HepG2 (cell line): ENCODE data around the gene WDR54. TPM values are rescaled to one million over a fixed set of nuclear protein-coding genes. Genes with fewer than 3 reads are reported as not detected.

Experiments used
- ADNP ChIP-seq: sonication (generic); formaldehyde crosslinking; IDR thresholded peaks from 2 replicates; pipeline ENCODE4 v1.4.0; 2020; ENCODE audit warnings: missing genetic modification reagents
- CENPBD1 ChIP-seq: sonication (generic); formaldehyde crosslinking; IDR thresholded peaks from 2 replicates; pipeline ENCODE4 v1.8.0; 2022; ENCODE audit warnings: missing genetic modification reagents, low read depth, mild to moderate bottlenecking, borderline replicate concordance
- CERS6 ChIP-seq: sonication (generic); formaldehyde crosslinking; IDR thresholded peaks from 2 replicates; pipeline ENCODE4 v1.5.0; 2020; ENCODE audit warnings: missing genetic modification reagents
- HHEX ChIP-seq: IDR thresholded peaks from 2 replicates; pipeline ENCODE4 v1.6.1; 2016; ENCODE audit warnings: control low read depth
- HMG20A ChIP-seq: IDR thresholded peaks from 2 replicates; pipeline ENCODE4 v1.6.1; 2016; ENCODE audit warnings: borderline replicate concordance
- HOXA5 ChIP-seq: sonication (generic); formaldehyde crosslinking; IDR thresholded peaks from 2 replicates; pipeline ENCODE4 v1.4.0; 2020; ENCODE audit warnings: missing genetic modification reagents
- IKZF4 ChIP-seq: sonication (generic); formaldehyde crosslinking; IDR thresholded peaks from 2 replicates; pipeline ENCODE4 v1.5.1; 2020; ENCODE audit warnings: borderline replicate concordance, mild to moderate bottlenecking, low read depth, missing genetic modification reagents; ENCODE audit errors: not compliant biosample characterization
- MED1 ChIP-seq: sonication (generic); formaldehyde crosslinking; IDR thresholded peaks from 2 replicates; pipeline ENCODE4 v1.4.0; 2020; ENCODE audit warnings: missing genetic modification reagents
- NFYC ChIP-seq: IDR thresholded peaks from 2 replicates; pipeline ENCODE4 v1.6.1; 2016; ENCODE audit warnings: missing genetic modification reagents, missing compliant biosample characterization
- PHB2 ChIP-seq: fragments of 450-650 bp; IDR thresholded peaks from 2 replicates; pipeline ENCODE4 v1.6.1; 2018; ENCODE audit not compliant: partially characterized antibody
- PITX1 ChIP-seq: sonication (generic); formaldehyde crosslinking; IDR thresholded peaks from 2 replicates; pipeline ENCODE4 v1.5.1; 2020; ENCODE audit warnings: mild to moderate bottlenecking, missing genetic modification reagents
- PRDM10 ChIP-seq: sonication (generic); formaldehyde crosslinking; IDR thresholded peaks from 2 replicates; pipeline ENCODE4 v1.4.0; 2020; ENCODE audit warnings: low read depth, missing genetic modification reagents
- SMYD3 ChIP-seq: sonication (generic); formaldehyde crosslinking; IDR thresholded peaks from 2 replicates; pipeline ENCODE4 v1.8.1; 2023; ENCODE audit warnings: mild to moderate bottlenecking, missing genetic modification reagents
- SOX13 ChIP-seq, 3 experiments: fragments of 450-650 bp in 1 of 3; sonication (generic) in 1 of 3; formaldehyde crosslinking in 1 of 3; IDR thresholded peaks in 2 of 3; conservative IDR thresholded peaks in 1 of 3; 2 replicates each; pipeline versions ENCODE4 v1.5.0 to v1.6.1; 2016 to 2020; ENCODE audit warnings: antibody characterized with exemption in 1 of 3, mild to moderate bottlenecking in 1 of 3, missing compliant biosample characterization in 1 of 3, missing genetic modification reagents in 1 of 3, moderate library complexity in 1 of 3
- SP2 ChIP-seq: sonication (generic); formaldehyde crosslinking; IDR thresholded peaks from 2 replicates; pipeline ENCODE4 v1.5.1; 2020; ENCODE audit warnings: mild to moderate bottlenecking, missing genetic modification reagents
- STAT5B ChIP-seq: sonication (generic); formaldehyde crosslinking; IDR thresholded peaks from 2 replicates; pipeline ENCODE4 v1.4.0; 2020; ENCODE audit warnings: missing genetic modification reagents
- TAF1 ChIP-seq: sonication (generic); formaldehyde crosslinking; IDR thresholded peaks from 2 replicates; pipeline ENCODE4 v1.4.0; 2020; ENCODE audit warnings: missing genetic modification reagents
- ZBTB25 ChIP-seq: IDR thresholded peaks from 2 replicates; pipeline ENCODE4 v1.6.1; 2018; ENCODE audit warnings: missing genetic modification reagents
- ZNF431 ChIP-seq: sonication (generic); formaldehyde crosslinking; IDR thresholded peaks from 2 replicates; pipeline ENCODE4 v1.9.0; 2022; ENCODE audit warnings: missing genetic modification reagents, low read depth, mild to moderate bottlenecking, borderline replicate concordance
- ZNF446 ChIP-seq: sonication (generic); formaldehyde crosslinking; IDR thresholded peaks from 2 replicates; pipeline ENCODE4 v1.5.0; 2020; ENCODE audit warnings: mild to moderate bottlenecking, missing genetic modification reagents
- ZNF597 ChIP-seq: sonication (generic); formaldehyde crosslinking; IDR thresholded peaks from 2 replicates; pipeline ENCODE4 v1.5.0; 2020; ENCODE audit warnings: missing genetic modification reagents
- ZNF737 ChIP-seq: sonication (generic); formaldehyde crosslinking; IDR thresholded peaks from 2 replicates; pipeline ENCODE4 v1.5.0; 2020; ENCODE audit warnings: missing genetic modification reagents, mild to moderate bottlenecking, borderline replicate concordance
- polyA plus RNA-seq, 8 experiments: library from polyadenylated mRNA; depleted of rRNA in 3 of 8; stranded (reverse) in 7 of 8; unstranded in 1 of 8; fragments of >200 nt; fragmentation: Illumina TruSeq in 4 of 8; extraction: Trizol in 4 of 8; gene quantifications; 2 replicates each; pipeline versions ENCODE4 v1.2.1 to v1.2.3, GENCODE V29; 2011 to 2016; ENCODE audit warnings: low read depth in 4 of 8, missing spikeins in 1 of 8, mixed read lengths in 1 of 8; ENCODE audit not compliant: insufficient read depth in 1 of 8
- total RNA-seq, 5 experiments: library from RNA; depleted of rRNA; stranded (reverse); fragments of >200 nt; fragmentation: Illumina TruSeq; extraction: Trizol; gene quantifications; 2 replicates each; pipeline ENCODE4 v1.2.3, GENCODE V29; 2016; ENCODE audit warnings: low read depth in 1 of 5

The WDR54 gene
- total and polyA plus RNA-seq, 2 of the 13 experiments (the other 11 are each of a cell fraction or from before 2014, with no cell fraction given), result 2.0 to 17.3 TPM

GRCh38 chr2:74440378-74441169 is 19.0 kb downstream of the WDR54 start (continued):
- TF ChIP-seq PITX1 (CRISPR knock-in tag) (peak; percentile 96), IKZF4 (CRISPR knock-in tag) (no peak), PRDM10 (peak; percentile 78; the same call in 1 of the 2 replicates), SMYD3 (CRISPR knock-in tag) (peak; percentile 62; the same call in 1 of the 2 replicates), CERS6 (CRISPR knock-in tag) (no peak), HMG20A (peak; percentile 67; the same call in 1 of the 2 replicates), MED1 (CRISPR knock-in tag) (peak; percentile 72), SOX13 (IDR thresholded peaks at IDR 0.05) (no peak; the same call in 1 of the 2 replicates), SOX13 (CRISPR knock-in tag; conservative IDR thresholded peaks at IDR 0.05 in 1 of 2, IDR thresholded peaks at IDR 0.05 in 1 of 2) (peak in 1 of 2 experiments; percentile 69; a peak in 2 of 4 replicates), TAF1 (CRISPR knock-in tag) (peak; percentile 82), ZNF597 (CRISPR knock-in tag) (no peak), PHB2 (no peak), HHEX (CRISPR knock-in tag) (no peak), STAT5B (CRISPR knock-in tag) (no peak), NFYC (peak; percentile 38; the same call in 1 of the 2 replicates), SP2 (CRISPR knock-in tag) (no peak), ZNF431 (CRISPR knock-in tag) (peak; percentile 90; the same call in 1 of the 2 replicates), ZNF446 (CRISPR knock-in tag) (peak; percentile 97), ADNP (CRISPR knock-in tag) (no peak), HOXA5 (CRISPR knock-in tag) (peak; percentile 95; the same call in 1 of the 2 replicates), ZBTB25 (CRISPR knock-in tag) (peak; percentile 82; the same call in 1 of the 2 replicates), CENPBD1 (CRISPR knock-in tag) (0 out of 2 replicates have a peak, but pooled peaks have one; percentile 27), ZNF737 (no peak)
